ENCODE measurements around the gene TSC2.
"Not testable (repeated sequence)": the region's sequence is repeated elsewhere in the genome, so short reads cannot be mapped to it uniquely, and the experiment has no call there.

The TSC2 gene

DNA sequence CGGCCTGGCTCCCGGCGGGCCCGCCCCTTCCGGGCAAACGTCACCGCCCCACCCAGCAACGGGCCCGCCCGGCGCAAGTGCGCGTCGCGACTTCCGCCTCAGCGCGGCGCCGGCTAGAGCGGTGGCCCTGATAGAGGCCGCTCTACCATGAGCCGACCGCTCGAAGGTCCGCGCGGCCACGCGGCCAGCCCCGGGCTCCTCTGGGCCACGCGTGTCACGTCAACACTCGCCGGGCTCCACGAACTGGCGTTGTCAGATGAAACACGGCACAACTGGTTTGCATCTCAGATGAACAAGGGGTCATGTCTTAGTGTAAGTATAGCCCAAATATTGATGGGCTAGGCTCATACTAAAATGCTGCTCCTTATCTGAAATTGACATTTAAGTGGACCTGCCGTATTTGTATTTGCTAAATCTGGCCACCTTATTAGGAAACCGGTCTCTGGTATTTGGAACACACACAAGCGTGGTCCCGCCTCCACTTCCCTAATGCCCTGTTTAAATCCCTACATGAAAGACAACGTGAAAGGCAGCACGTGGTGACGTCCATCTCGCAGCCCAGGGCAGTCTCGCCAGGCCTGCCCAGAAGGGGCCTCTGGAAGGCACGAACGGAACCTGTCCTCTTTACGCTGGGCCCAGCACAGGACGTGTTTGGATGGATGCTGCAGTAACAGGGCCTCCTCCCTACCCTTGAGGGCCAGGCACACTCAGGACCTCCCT, 37.8 kb upstream of the TSC2 start, which contains the start of gene ZNF598:
Gene ZNF598, minus strand, starts transcription at position 31 of the 720 bp plus-strand sequence.
- peak; percentile 75 for DNase-seq (ENCODE audit: low read depth)

DNA sequence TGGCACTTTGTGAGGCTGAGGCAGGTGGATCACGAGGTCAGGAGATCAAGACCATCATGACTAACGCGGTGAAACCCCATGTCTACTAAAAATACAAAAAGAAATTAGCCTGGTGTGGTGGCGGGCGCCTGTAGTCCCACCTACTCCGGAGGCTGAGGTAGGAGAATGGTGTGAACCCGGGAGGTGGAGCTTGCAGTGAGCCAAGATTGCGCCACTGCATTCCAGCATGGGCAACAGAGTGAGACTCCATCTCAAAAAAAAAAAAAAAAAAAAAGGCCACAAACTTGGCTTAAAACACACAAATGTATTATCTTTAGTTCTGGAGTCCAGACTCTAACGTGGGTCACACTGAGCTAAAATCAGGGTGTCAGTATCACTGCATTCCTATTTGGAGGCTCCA, 36.1 kb upstream of the TSC2 start:
- not testable (repeated sequence) for DNase-seq (ENCODE audit: low read depth)

DNA sequence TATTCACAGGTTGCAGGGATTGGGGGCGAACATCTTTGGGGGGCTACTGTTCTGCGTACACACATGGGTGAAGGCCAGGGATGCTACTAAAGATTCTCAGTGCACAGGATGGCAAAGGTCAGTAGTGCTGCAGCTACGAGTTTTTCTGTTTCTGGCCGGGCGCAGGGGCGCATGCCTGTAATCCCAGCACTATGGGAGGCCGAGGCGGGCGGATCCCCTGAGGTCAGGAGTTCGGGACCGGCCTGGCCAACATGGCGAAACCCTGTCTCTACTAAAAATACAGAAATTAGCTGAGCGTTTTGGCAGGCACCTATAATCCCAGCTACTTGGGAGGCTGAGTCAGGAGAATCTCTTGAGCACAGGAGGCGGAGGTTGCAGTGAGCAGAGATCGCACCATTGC, 34.3 kb upstream of the TSC2 start:
- no peak for DNase-seq (ENCODE audit: low read depth)

DNA sequence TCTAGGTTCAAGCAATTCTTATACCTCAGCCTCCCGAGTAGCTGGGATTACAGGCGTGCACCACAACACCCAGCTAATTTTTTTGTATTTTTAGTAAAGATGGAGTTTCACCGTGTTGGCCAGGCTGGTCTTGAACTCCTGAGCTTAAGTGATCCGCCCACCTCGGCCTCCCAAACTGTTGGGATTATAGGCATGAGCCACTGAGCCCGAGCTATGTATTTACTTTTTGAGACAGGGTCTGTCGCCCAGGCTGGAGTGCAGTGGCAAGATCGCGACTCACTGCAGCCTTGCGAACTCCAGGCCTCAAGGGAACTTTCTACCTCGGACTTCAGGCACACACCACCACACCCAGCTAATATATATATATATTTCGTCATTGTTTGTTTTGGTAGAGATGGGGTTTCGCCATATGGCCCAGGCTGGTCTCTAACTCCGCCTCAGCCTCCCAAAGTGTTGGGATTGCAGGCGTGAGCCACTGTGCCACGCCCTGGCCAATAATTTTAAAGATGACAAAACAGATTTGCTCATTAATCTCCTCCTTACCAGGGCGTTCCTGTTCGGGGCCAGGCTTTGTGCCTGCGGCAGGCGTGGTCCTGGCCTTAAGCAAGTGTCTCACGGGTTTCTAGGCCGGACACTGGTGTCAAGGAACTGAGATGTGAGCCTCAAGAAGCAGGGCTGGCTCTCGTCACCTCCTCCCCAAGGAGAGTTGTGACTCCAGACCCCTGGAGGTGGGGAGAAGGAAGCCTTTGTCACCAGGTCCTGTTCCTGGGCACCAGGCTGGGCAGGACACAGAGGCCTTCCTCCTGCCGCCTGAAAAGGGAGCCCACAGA, 32.5 kb upstream of the TSC2 start:
- DNase-seq (ENCODE audit: low read depth), result no peak

DNA sequence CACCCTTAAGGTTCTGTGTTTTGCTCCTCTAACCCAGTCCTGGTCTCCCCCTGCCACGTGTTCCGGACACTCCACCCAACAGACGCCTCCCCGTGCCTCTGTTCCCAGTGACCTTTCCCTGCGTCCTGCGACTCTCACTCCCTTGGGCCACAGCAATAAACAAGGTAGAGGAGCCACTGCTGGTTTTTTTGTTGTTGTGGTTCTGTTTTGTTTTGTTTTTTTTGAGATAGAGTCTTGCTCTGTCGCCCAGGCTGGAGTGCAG, 31.9 kb upstream of the TSC2 start:
- DNase-seq (ENCODE audit: low read depth), result no peak

DNA sequence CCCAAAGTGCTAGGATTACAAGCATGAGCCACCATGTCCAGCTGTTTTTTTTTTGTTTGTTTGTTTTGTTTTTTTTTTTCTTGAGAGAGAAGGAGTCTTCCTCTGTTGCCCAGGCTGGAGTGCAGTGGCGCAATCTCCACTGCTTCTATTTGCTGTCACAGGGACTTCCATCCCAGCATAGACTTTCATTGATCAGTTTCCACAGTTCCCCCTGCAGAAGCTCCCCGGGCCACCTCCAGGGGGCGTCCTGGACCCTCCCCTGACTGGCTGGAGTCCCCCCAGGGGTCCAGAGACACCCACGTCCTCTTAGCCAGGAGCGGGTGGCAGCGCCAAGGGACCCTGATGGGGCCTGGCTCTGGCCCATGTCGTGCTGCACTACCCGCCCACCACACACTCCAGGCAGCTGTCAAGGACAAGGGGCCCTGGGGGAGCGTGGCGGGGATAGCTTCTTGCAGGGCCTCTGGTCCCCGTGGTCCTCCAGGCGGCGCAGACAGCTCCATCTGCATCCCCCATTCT, 31.3 kb upstream of the TSC2 start:
- no peak for DNase-seq (ENCODE audit: low read depth)

DNA sequence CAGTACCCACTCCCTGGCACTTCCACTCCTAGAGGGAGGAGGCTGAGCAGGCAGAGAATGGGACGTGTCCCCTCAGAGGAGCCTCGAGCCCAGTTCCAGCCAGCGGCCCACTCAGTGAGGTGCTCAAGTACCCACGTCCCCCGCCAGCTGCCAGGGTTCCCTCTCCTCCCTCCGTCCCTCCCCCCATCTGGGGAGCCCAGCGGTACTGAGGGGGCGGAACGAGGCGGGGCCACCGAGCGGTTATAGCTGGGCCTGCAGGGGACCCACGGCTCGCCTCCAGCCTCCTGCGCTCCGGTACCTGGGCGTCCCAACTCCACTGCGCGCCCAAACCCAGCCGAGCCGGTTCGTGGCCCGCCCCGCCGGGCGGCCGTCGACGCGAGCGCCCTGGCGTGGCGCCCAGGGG, 28.3 kb upstream of the TSC2 start, which contains the start of gene NPW:
Gene NPW, plus strand, starts transcription at position 268 of the 403 bp plus-strand sequence.
- DNase-seq (ENCODE audit: low read depth), result no peak

DNA sequence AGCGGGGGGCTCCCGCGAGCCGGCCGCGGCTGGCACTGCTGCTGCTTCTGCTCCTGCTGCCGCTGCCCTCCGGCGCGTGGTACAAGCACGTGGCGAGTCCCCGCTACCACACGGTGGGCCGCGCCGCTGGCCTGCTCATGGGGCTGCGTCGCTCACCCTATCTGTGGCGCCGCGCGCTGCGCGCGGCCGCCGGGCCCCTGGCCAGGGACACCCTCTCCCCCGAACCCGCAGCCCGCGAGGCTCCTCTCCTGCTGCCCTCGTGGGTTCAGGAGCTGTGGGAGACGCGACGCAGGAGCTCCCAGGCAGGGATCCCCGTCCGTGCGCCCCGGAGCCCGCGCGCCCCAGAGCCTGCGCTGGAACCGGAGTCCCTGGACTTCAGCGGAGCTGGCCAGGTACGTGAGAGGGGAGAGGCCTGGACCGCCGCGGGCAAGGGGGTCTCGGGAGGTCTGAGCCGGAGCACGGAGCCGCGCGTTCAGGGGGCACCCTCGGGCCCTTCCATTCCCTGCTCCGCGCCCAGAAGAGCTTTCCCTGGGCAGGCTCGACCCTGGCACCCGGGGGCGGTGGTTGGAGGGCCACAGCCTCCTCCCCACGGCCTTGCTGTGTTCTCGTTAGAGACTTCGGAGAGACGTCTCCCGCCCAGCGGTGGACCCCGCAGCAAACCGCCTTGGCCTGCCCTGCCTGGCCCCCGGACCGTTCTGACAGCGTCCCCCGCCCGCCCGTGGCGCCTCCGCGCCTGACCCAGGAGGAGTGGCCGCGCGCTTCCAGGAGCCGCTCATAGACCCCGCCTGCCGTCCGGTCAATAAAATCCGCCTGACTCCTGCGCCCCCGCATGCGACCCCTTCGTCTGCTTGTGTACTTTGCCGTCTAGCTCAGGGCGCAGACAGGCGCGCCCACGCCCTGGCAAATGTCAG, 27.6 kb upstream of the TSC2 start:
- DNase-seq (ENCODE audit: low read depth), result no peak

DNA sequence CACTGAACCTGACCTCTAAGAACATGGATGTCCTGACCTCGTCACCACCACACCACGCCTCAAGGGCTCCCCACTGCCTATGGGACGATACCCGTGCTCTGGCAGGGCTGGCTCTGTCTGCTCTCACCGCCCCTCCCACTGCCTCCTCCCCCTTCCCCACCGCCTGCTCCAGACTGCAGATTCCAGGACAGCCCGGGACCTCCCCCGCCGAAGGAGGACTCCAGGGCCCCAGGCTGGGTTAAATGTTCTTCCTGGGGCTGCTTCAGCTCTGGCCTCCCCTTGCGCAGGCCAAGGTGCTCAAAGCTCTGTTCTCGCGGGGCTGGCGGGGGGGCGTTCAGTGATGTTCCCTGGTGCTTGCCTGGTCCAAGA, 25.1 kb upstream of the TSC2 start:
- DNase-seq (ENCODE audit: low read depth), result peak; percentile 17

DNA sequence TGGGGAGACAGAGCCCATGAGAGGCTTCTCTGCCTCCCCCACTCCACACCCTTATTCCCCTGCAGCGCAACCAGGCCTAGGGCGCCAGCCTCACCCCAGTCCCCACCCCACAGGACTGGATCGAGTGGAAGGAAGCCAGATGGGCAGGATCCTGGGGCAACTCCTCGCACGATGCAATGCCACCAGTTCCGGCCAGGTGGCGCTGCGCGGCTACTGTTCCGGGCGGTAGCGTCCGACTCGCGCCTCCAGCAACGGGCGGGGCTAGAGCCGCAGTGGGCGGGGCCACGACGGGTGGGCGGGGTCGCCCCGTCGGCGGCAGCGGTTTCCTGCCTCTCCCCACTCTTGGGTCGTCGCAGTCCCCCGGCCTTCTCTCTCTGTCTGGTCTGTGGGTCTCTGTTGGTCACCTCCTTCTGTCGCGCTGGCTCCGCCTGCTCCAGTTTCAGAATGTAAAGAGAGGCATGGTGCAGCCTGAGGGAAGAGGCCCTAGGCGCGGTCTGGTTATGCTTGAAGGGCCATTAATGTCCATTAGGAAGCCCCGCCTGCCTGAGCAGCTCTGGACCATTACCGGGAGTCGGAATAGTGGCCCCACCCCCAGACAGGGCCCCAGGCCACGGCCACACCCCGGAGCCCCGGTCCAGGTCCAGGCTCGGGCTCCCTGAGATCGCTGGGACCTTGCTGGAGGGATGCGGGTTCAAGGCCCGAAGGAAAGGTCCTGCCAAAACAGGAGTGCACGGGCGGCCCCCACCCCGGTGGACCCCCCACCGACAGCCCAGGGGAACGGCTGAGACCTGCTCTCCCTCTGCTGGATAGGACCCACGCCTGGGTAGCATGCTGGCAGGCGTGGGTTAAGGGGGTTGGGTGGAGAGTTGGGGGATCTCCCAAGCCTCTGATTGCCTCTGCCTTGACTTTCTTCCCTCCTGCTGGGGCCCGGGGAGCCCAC, 24.4 kb upstream of the TSC2 start:
- DNase-seq (ENCODE audit: low read depth), result peak; percentile 97

DNA sequence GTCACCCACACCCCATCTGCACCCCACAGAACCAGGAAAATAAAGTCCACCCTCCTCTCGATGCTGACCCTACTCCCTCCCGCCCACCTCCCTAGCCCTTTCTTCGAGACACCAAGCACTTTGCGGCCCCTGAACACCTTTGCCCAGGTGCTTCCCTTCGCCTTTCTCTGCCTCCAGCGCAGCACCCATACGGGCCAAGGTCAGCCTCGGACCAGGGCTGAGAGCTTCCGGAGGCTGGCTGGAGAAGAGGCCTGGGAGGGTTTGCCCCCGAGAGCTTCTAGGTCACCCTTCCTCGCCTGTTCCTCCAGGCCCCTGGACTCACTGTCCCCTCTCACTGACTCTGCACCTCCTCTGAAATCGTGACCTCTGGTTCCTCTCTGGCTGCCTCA, 23.8 kb upstream of the TSC2 start:
- no peak for DNase-seq (ENCODE audit: low read depth)

DNA sequence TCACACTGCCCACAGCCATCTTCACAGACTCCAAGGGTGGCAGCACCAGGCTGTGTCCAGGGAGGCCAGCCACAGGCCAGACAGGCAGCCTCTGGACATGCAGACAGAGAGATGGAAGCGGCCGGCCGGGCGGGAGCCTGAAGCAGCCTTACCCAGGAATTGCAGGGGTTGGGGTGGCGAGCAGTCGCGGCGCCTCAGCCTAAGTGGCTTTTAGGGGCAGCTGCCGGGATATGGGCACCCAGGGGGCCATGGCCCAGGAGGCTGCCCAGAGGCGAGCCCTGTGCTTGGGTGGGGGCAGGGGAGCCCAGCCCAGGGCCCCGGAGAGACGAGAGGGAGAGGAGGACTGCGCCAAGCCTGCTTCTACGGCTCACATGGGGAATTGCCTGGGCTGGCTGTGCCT, 22.5 kb upstream of the TSC2 start:
- DNase-seq (ENCODE audit: low read depth), result no peak

DNA sequence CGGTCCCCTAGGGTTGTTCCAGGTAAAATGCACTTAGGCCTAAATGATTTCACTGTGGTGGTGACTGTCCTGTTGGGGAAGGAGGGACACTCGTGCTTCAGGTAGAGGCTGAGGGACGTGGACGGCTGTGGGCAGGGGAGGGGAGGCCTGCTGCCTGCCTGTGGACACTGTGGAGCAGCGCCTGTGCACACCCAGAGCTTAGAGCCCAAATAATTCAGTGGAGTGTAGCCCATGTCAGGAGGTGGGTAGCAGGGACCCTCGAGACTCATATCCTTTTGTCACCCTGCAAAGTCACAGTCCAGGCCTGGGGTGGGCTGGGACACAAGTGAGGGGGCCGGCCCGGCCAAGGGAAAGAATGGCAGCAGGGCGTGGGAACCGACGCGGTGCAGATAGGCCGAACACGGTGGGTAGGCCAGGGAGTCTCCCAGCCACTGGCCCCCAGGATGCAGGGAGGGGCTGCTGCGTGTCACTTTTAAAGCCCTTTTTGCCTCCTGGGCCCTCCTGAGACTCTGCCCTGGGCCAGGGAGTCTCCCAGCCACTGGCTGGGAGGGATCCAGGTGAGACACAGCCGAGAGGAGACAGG, 21.8 kb upstream of the TSC2 start:
- DNase-seq (ENCODE audit: low read depth), result no peak

DNA sequence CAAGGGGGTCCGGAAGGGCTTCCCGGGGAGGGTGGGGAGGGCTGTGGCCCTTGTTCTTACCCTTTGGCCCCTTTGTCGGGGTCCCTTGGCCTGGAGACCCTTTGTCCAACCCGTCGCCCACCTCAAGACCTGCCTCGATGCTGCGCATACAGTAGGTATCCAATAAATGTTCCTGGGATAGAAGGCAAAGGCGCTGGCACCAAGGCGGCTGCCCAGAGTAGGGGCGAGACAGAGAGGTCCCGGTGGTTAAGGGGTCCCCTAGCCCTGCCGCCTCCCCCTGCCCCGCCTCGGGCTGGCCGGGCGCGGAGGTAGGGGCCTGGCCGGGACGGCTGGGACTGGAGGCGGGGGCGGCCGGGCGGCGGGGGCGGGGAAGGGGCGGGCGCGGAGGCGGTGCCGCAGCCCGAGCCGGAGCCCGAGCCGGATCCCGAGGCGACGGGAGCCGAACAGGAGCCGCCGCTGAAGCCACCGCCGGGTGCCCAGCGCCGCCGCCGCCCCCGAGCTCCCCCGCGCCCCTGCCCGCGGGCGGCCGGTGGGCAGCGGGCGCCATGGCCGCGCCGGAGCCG, 21.2 kb upstream of the TSC2 start, which contains the start of gene NHERF2:
Gene NHERF2, plus strand, starts transcription at position 442 of the 563 bp plus-strand sequence. Its CDS starts 104 bp downstream, at position 546.
- peak; percentile 23 for DNase-seq (ENCODE audit: low read depth)

DNA sequence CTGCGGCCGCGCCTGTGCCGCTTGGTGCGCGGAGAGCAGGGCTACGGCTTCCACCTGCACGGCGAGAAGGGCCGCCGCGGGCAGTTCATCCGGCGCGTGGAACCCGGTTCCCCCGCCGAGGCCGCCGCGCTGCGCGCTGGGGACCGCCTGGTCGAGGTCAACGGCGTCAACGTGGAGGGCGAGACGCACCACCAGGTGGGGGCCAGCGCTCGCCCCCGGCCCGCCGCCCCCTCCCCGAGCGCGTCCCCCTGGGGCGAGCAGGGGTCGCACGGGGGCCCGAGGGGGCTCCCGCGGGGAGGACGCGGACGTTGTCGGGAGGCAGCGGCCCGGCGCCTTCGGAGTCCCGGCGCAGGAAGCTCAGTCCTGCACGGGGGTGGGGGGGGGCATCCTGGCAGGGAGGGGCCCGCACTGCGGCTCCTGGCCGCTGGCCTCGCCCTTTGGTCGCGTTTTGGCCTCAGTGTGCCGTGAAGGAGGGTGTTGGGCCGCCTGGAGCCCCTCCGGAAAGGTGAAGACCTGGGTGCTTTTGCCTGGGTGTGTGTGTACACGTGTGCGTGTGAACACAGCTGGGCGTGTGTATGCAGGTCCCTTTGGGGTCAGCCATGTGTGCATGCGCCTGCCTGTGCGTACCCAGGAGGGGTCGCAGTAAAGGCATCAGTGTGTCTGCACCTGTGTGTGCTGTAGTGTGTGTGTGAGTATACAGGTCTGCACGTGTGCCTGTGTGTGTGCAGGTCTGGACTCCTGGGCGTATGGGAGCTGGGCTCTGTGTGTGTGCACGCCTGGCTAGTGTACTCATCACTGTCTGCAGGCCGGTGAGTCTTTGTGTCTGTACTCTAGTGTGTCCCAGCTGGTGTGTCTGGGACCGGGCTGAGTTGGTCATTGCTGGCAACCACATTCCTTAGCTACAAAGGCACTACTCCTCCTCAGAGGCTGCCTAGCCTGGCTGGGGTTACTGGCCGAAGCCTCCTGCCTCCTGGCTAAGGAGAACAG, 20.5 kb upstream of the TSC2 start:
- DNase-seq (ENCODE audit: low read depth), result no peak

DNA sequence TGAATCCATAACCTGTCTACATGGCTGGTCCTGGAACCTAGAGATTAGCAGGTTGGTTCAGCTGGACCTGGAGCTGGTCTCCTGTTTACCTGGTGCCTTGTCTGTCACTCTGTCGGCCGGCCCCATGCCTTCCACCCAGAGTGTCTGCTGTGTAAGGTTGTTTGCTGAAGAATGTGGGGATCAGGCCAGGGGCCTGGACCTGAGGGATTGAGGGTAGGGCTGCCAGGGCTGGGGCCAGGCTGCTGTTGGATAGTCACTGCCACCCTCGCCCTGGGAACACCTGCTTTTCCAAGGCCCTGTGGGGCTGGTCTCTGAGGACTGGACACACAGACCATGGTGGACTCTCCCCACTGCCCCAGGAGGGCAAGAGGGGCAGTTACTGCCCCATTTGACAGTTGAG, 19.6 kb upstream of the TSC2 start:
- no peak for DNase-seq (ENCODE audit: low read depth)

DNA sequence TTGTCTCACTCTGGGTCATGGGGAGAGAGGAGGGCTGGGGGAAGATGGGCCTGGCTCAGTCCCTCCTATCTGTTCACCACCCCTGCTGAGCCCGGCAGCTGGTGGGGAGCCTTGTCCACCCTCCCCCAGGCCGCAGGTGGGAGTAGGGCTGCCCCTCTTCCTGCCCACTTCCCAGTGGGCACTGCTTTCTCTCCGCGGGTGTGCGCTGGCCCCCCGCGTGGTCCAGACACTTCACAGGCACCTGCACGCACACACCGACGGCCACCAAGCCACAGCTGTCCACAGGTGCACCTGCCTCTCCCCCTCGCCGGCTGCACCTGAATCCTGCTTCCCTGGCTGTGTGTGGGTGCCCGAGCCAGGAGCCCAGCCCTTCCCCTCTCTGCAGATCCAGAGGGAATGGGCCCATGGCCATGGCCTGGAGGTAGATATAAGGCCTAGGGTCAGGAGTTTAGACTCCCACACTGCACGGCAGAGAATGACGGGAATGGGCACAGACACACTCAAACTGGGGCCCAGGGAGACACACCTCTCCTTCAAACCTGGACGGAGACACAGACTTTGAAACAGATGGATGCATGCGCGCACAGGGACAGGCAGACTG, 19.1 kb upstream of the TSC2 start:
- DNase-seq (ENCODE audit: low read depth), result no peak

DNA sequence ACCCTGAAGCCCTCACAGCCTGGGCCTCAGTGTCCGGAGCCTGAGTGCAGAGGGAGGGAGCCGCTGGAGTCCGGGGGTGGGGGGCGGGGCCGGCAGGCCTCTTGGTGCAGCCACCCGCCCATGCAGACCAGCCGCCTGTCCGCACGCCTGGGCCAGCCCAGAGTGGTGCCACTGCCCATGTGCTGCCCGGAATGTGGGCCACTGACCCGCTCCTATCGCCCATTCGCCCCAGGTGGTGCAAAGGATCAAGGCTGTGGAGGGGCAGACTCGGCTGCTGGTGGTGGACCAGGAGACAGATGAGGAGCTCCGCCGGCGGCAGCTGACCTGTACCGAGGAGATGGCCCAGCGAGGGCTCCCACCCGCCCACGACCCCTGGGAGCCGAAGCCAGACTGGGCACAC, 18.4 kb upstream of the TSC2 start:
- DNase-seq (ENCODE audit: low read depth), result no peak

DNA sequence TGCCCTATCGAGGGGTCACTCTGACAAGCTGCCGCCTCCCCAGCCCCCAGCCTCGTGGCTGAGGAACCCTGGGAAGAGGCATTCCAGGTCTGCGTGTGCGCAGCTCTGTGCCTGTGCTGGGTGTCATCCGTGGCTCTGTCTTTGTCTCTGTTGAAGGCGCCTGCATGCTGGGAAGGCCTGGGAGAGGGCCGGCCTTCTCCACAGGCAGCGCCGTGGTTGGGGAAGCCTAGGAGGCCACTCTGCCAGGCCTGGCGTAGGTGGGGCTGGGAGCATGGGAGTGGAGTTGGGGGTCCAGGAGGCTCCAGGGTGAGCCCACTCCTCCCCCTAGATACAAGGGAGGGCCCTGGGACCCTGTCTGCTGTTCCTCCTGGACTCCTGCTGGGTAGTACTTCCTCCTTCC, 17.7 kb upstream of the TSC2 start:
- no peak for DNase-seq (ENCODE audit: low read depth)

Measured in activated T-cell treated with anti-CD3 and anti-CD28 coated beads for 1 hour (primary cell).